H4 (cell line): Measurements from ENCODE around the gene OPN5. TPM values are rescaled to one million over a fixed set of nuclear protein-coding genes. Genes with fewer than 3 reads are reported as not detected.
A peak's percentile ranks its signal among the peaks of the same experiment; 100 is the strongest.
"Not testable (repeated sequence)": the region's sequence is repeated elsewhere in the genome, so short reads cannot be mapped to it uniquely, and the experiment has no call there.

Experiments
- DNase-seq: peaks from one replicate; pipeline ENCODE4 v3.0.0-alpha.2; 2015; ENCODE audit warnings: low spot score
- total RNA-seq: library from RNA; depleted of rRNA; stranded (reverse); fragments of >200 nt; shearing (Covaris generic); gene quantifications from 2 replicates; pipeline ENCODE4 v1.2.3, GENCODE V29; 2014; rRNA removed

OPN5 gene, protein sequence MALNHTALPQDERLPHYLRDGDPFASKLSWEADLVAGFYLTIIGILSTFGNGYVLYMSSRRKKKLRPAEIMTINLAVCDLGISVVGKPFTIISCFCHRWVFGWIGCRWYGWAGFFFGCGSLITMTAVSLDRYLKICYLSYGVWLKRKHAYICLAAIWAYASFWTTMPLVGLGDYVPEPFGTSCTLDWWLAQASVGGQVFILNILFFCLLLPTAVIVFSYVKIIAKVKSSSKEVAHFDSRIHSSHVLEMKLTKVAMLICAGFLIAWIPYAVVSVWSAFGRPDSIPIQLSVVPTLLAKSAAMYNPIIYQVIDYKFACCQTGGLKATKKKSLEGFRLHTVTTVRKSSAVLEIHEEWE
- 0.17 TPM in 1 of 2 replicates, not detected in the other for total RNA-seq

DNA sequence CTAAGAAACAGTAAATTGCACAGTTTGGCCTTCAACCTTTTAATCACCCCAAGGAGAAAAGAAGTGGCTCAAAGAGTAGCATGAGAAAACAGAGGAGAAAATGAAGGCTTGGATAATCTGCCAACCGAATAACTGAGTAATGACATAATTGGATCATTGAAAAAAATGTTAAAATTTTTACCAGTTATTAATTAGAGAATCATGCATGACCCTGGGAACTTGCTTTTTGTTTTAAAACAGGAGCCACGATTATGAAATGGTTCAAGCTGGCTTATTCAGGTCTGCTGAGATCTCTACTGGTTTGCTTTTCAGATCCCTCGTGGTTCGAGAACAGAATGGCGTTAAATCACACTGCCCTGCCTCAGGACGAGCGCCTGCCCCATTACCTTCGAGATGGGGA, at the start of gene OPN5:
TSS of gene OPN5 (plus strand) at position 301 of the 400 bp plus-strand sequence. CDS start at position 336, 35 bp downstream.
- no peak for DNase-seq

DNA sequence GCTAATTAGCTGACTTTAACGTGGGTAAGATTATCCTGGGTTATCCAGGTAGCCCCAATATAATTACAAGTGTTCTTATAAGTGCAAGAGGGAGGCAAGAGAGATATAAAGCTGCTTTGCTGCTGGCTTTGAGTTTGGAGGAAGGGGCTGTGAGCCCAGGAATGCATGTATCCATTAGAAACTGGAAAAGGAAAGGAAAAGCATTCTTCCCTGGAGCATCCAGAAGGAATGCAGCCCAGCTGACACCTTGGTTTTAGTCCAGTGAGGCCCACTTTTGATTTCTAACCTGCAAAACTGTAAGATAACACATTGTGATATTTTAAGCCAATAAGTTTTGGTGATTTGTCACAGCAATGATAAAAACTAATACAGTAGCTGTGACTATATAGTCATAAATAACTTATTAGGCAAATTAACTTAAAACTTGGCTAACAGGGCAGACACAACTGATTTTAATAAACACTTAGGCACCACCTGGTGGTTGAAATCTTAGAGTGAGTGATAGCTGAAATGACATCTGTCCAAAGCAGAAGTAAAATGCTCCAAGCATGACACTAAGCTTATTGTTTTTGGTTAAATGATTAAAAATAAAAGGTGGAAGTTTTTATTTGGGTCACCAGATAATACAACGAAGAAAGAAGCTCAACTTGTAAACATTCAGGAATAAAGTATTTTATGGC, 47.8 kb upstream of the OPN5 start:
- no peak for DNase-seq

DNA sequence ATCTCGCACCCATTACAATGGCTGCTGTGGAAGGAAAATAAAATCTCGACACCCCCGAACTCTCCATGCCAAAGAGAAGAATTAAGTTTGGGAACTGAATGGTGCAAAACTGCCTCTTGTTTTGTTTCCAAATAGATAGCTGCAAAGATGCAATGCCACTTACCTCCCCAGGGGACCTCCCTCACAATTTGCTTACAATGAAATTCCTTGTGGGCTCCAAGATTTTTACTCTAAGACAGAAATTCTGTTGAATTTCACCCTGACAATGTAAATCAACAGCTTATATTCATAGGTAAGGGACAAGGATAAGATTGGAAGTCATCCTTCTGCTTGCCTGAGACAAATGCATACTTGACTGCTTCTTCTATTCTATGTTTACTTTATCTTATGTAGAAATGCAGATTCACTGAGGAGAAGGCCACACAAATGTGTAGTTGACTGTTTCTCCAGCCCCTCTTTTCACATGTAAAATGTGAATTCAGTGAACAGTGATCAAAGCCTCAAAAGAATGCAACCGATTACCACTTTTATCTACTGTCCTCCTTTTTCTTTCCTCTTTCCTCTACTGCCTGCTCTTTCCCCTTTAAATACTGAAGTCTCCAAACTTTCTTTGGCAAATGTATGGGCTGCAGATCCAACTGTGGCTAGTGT, 46.9 kb upstream of the OPN5 start:
- DNase-seq: no peak

DNA sequence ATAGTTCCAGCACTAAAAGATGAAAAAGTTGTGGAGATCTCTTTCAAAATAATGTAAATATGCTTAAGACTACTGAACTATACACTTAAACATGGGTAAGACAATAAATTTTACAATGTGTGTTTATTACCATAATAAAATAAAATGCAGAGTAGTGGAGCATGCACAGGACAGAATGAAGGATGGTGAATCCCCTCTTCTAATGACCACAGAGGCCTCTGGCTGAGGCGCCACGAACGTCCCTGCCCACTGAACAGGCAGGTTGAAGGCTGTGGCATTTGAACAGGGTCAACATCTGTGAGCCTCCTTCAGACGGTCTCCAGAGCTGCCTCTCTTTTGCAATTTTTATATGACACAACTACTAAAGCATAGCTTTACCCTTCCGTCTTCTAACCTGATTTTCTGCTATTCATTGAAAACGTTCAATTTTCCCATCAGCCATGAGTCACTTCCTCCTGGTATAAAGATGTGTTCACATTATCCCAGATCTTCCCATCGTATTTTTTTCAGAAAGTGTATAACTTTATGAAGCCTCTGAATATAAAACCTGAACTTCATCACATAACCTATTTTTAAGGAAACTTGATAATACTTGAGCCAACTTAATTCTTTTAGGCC, 45.6 kb upstream of the OPN5 start:
- DNase-seq: no peak

DNA sequence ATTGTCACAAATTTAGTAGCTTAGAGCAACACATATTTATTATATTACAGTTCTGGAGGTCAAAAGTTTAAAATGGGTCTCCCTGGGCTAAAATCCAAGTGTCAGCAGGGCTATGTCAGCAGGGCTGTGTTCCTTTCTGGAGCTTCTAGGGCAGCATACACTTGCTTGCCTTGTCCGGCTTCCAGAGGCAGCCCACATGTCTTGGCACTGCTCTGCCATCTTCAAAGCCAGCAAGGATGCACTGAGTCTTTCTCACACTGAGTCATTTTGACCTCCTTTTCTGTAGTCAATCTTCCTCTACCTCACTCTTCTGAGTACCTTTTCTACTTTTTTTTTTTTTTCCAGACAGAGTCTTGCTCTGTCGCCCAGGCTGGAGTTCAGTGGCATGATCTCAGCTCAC, 44.4 kb upstream of the OPN5 start:
- peak; percentile 23 for DNase-seq

DNA sequence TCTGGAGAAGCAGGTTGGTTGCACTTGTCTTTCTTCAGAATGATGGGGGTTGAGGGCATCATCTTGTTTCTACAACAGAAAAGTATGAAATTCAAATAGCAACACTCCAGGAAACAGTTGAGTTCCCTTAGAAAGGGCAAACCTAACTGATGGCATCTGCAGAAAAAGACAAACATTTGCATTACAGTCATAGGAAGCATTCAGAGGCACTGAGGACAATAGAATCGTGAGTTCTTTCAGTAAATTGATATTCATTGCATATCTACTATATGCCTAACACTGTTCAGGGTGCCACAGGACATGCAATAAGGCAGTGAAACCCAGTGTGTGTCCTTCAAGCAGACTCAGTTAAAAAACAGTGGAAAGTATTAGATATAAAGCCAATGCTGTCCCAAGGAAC, 41.1 kb upstream of the OPN5 start:
- no peak for DNase-seq

DNA sequence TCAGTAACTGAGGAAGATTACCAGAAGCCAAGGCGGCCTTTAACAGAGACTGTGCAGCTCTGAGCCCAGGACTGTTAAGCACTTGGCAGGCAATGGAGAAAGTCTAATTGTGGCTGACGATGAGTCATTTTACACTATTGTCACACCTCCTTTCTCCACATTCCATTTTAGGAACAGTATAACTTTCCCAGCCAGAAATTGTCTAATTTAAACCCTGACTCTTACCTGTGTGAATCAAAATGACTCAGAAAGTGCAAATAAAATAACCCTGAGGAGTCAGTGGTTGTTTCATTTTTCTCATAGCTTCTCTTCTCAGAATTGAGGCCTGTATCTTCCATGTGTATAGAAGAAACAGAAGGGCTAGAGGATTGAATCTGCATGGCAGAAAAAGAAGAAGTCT, 40.0 kb upstream of the OPN5 start:
- DNase-seq: peak; percentile 35

DNA sequence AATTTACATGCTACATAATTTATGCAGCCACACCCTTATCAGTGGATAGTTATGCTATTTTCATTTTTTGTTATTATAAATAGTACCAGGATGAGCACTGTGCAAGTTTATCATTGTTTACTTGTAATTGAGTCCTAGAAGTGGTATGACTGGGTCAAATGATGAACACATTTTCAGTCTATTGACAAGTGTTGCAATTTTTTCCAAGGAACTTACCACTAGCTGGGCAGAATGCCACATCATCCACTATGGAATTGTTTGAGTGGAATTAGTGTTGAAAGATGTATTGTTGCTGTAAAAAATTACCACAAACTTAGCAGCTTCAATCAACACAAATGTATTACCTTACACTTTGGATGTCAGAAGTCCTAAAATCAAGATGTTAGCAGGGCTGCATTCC, 38.1 kb upstream of the OPN5 start:
- peak; percentile 20 for DNase-seq

DNA sequence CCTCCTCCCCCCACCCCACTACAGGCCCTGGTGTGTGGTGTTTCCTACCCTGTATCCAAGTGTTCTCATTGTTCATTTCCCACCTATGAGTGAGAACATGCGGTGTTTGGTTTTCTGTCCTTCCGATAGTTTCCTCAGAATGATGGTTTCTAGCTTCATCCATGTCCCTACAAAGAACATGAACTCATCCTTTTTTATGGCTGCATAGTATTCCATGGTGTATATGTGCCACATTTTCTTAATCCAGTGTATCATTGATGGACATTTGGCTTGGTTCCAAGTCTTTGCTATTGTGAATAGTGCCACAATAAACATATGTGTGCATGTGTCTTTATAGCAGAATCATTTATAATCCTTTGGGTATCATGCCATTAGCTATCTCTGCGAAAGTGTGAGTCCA, 36.6 kb upstream of the OPN5 start:
- not testable (repeated sequence) for DNase-seq

DNA sequence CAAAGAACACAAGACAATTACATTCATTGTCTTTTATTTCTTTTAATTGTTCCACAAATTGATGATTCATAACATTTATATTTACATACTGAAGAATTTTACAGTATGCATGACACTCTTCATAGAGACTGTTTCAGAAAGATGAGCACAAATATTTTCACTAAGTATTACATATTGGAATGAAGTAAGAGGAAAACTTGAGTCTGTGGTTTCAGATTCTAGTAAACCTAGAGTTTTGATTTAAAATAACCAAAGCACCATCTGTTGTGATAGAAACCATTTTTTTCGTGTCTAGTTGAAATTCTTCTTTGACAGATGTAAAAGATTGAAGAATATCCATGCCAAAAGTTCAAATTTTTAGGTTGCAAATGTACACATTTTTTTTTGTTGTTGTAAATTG, 32.1 kb upstream of the OPN5 start:
- no peak for DNase-seq

DNA sequence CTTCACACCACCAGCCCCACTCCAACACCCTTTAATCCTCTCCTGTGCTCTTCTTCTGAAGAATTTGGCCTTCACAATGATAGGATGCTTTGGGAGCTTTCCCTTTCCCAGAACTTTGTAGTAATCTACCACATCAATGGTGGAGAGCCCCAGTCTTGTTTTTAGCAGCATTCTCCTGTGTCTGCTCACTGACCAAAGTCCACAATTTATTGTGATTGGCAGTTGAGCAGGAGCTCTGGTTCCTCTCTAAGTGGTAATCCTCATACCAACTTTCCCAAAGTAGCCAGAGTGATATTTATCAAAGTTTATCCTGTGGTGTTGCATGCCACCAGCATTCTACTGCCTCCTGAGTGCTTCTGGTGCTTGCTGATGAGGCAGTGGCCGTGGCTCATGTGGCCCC, 29.0 kb upstream of the OPN5 start:
- no peak for DNase-seq

DNA sequence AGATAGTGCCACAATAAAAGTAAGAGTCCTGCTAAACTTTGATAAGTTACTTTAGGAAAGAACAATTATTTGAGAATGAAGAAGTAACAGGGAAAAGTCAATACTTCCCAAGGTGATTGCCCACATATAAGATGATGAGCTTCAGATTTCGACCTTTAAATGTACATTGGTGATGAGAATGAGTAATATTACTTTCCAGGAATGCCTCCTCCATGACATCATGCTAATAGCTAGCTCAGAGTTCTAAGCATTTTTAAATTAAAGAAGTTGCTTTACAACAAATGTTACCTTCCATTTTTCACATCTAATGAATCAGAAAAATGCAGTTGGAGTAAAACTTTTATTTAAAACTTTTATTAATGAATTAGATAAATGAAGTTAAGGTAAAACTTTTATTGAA, 22.5 kb upstream of the OPN5 start:
- DNase-seq: no peak

DNA sequence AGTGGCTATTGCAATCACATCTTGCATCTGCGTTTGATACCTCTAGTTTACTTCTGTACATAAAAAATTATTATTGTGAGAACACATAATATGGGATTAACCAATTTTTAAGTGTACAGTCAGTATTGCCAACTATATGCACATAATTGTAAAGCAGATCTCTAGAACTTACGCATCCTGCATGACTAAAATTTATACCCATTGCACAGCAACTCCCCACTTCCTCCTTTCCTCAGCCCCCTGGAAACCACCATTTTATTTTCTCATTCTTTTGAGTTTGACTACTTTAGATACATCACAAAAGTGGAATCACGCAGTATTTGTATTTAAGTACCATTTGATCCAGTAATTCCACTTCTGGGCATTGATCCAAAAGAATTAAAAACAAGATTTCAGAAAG, 19.3 kb upstream of the OPN5 start:
- no peak for DNase-seq

DNA sequence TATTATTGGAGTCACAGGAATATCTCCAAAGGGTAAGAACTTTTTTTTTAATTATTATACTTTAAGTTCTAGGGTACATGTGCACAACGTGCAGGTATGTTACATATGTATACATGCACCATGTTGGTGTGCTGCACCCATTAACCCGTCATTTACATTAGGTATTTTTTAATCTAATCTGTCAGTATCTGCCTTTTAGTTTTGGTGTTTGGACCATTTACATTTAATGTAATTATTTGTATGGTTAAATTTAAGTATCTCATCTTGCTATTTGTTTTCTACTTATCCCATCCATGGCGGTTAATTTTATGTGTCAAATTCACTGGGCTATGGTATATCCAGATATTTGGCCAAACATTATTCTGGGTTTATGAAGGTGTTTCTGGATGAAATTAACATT, 15.4 kb upstream of the OPN5 start:
- no peak for DNase-seq

DNA sequence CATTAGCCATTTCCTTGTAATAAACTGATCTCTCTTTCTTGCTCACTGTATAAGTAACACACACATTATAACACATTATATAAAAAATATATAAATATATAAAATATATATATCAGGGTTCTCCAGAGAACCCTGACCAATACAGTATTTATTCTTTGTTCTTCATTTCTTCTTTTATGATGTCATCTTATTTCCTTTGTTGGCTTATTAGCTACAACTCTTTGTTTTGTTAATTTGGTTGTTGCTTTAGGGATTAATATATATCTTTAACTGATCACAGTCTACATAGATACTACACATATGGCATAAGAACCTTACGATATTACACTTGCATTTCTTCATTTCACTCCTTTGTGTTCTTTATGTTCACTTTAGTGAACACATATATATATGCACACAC, 14.7 kb upstream of the OPN5 start:
- DNase-seq: no peak

DNA sequence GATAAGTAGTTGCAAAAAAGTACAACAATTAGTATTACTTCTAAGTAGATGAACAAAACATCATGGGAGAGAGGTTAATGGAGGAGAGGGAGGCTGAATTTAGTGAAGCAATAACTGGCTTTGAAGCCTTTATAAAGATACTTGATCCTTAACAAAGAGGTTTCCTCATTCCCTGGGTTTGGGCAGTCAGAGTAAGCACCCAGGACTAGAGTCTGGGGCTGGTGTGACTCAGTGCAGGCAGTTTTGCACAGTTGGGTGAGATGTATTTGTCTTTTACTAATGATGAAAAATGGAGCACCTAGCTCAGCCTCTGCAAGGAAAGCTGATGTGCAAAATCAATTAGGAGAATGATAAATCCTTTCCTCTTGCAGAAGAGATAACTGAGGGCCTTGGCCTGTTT, 11.8 kb upstream of the OPN5 start:
- DNase-seq: no peak

DNA sequence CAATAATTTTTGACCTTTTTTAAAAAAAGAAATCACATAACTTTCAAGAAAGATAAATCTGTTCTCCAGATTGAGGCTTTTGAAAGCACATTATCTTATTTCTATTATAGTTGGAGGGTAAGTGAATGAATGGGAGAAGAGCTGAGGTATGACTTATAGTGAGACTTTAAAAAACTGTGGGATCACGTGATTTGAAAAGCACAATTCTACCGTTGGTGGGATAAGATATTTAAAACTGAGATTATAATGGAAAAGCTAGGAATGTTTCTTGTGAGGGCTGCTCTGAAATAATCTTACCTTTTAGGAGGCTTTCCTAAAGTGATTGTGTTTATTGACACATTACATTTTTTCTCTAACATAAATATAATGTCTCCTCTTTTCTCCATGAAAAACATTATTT, 9.5 kb upstream of the OPN5 start:
- DNase-seq: no peak

DNA sequence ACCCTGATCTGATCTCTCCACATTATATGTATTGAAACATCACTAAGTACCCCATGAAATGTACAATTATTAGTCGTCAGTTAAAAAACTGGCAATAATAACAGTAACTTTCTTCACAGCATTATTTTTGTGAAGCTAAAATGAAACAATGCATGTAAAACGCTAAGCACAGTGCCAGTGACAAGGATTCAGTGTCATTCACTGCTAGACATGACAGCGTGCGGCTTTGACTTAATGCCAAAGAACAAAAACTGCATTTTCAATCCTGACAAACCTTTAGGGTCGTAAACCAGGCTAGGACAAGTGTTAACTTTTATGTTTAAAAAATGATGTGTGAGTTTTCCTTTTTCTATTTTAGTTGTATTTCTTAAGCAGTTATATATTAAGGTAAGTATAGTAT, 8.8 kb upstream of the OPN5 start:
- DNase-seq: no peak

DNA sequence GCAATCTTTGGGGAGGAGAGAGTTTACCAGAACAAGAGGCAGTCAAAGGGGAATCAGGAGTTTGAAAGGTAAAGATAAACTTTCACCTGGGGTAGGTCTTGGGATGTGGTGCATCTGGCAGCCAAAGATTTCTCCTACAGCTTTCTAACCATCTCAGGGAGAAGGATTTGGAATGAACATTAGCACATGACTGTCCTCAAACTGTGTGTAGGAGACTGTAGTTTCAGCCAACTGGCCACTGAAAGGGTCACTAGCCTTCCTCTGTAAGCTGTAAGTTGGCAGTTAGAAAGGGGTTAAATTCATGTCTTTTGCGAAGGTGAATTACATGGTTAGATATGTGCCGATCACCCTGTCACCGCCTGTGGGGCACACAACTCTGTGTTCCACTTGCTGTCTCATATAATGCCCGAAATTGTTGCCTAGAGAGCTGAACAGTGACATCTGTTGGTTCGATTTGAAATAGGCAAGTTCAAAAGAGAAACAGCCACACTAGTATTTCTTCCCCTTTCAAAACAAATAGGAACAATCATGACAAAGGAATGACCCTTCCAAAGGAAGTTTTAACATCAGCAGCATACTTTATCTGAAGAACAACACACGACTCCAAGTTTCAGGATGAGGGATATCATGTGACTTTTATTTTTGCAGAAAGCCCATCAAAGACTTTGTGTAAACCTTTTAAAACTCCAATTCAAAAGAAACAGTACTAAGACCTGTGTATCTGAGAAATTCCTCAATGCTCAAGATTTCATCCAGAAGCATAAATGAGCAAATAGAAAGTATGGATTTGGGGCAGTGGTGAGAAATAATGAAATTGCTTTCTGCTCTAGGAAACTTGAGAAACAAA, 1.1 kb upstream of the OPN5 start:
- DNase-seq: peak; percentile 75

DNA sequence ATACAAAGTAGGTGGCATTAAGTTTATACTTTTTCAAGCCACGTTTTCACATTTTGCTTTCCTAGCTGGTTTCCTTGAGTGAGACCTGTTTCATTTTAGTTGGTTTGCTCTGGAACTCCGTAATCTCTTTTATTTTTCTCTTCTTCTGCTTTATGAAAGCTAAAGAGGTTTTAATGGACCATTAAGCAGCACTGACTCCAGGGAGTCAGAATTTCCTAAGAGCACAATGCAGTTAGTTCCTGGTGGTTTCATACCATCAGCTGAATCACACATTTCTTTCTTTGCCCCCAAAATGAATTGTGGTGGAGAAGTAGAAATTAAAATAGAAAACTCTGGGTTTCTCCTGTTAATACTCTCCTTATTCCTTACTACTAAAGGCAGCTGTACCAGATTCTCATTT, 3.4 kb downstream of the OPN5 start:
- DNase-seq: no peak

DNA sequence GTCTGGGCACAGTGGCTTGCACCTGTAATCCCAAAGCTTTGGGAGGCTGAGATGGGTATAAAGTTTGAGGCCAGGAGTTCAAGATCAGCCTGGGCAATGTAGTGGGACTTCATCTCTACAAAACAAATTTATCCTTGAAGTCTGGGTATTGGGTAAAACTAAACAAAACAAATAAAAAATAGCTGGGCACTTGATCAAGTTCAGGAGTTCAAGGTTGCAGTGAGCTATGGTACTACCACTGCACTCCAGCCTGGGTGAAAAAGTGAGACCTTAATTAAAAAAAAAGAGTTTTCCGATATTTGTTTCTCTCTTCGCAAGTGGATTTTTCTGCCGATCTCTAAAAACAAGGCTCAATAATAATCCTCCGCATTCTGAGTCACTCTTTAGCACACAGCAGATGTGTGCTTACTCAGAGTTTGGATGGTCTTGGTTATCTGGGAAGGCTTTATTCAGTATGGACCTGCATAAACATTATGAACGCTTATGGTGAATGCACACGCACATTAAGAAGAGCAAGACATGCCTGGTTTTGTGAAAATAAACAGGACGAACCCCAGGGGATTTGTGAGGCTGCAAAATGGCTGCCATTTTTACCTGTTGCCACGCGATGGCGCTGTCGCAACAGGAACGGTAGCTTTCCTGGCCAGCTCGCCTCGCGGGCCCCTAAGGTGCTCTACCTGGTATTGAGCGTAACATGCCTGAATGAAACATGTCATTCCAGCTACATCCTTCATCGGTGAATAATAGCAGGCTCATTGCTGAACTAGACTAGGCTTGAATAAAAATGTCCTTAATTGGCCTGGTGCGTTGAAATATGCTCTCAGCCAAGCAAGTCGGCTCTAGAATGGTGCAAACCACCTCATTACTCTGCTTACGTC, 6.0 kb downstream of the OPN5 start:
- peak; percentile 70 for DNase-seq
